Measurements from ENCODE around the gene GNLY.
"Not testable (repeated sequence)": the region's sequence is repeated elsewhere in the genome, so short reads cannot be mapped to it uniquely, and the experiment has no call there.

Gene GNLY

GRCh38 chr2:85711578-85712060 is 17.5 kb downstream of the GNLY start:
- DNase-seq, result no peak

- DNase-seq, result no peak
Observed at GRCh38 chr2:85712336-85712735, 18.2 kb downstream of the GNLY start.

- DNase-seq, result no peak
Observed at GRCh38 chr2:85712849-85713612, 18.9 kb downstream of the GNLY start.

- DNase-seq, result no peak
Observed at GRCh38 chr2:85713836-85714235, 19.7 kb downstream of the GNLY start.

DNA sequence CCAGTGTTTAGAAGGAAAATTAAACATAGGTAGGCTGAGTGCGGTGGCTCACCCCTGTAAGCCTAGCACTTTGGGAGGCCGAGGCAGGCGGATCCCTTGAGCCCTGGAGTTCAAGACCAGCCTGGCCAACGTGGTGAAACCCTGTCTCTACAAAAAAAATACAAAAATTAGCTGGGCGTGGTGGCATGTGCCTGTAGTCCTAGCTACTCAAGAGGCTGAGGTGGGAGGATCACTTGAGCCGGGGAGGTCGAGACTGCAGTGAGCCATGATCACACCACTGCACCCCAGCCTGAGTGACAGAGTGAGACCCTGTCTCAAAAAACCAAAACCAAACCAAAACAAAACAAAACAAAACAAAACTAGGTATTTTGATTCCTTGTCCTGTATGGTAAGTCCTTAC is 20.3 kb downstream of the GNLY start:
- not testable (repeated sequence) for DNase-seq

DNA sequence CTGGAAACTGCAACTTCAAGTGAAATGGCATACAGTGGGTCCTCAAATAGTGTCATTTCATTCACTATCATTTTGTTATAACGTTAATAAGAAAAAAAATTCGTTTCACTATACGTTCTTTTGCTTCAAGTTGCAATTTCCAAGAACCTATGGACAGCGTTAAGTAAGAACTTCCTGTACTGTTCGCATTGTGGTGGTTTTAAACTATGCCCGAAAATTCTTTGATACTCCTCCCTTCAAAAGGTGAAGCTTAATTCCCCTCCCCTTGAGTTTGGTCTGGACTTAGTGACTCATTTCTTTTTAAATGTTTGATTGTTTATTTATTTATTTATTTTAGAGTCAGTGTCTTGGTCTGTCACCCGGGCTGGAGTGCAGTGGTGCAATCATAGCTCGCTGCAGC is 20.7 kb downstream of the GNLY start:
- no peak for DNase-seq

- DNase-seq, result no peak
Observed at GRCh38 chr2:85716346-85716914, 22.3 kb downstream of the GNLY start.

DNA sequence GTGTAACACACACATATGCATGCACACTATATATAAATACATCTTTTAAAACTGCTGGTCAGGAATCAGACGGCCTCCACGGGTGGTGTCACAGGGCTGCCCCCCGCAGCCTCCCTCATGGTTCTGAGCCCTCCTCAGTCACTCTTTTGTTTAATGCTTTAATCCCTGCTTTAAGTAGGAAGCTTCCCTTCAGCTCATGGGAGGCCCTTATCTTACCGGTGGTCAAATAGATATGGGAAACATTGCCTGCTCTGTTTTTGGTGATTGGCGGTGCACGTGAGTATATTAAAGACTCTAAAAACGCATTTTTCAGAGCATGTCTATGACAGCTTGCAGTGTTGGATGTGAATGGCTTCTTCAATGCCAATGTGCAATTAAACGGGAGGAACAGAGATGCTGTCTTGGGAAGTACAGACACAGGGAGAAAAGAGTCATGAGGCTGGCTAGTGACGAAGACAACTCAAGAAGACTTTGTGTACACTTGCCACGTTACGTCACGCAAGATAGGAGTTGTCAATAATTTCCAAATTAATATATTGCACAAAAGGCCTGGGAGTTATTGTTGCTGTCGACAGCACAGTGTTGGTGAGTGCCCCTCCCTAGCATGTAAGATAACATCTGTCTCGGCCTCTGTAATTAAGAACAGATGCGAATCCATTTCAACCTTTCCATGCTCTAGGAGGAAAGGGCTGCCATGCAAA is 23.3 kb downstream of the GNLY start:
- no peak for DNase-seq

DNA sequence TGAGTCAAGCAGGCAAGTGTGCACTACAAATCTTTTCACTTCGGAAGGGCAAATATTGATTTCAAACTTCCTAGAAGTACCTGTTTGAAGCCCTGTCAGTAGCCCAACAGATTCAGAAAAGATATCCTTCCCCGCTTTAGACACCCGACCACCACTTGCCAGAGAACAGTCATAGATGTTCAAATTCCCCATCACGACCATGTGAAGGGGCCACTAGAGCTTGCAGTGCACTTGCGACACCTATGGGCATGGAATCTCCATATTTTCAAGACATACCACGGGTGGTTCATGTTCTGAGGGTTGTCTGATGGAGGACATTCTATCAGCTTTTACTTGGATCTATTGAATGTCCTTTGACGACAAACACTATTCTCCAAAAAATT is 23.8 kb downstream of the GNLY start:
- DNase-seq, result no peak

GRCh38 chr2:85718885-85719492 is 24.8 kb downstream of the GNLY start:
- no peak for DNase-seq

- DNase-seq, result no peak
Observed at GRCh38 chr2:85719609-85720240, 25.6 kb downstream of the GNLY start.

DNA sequence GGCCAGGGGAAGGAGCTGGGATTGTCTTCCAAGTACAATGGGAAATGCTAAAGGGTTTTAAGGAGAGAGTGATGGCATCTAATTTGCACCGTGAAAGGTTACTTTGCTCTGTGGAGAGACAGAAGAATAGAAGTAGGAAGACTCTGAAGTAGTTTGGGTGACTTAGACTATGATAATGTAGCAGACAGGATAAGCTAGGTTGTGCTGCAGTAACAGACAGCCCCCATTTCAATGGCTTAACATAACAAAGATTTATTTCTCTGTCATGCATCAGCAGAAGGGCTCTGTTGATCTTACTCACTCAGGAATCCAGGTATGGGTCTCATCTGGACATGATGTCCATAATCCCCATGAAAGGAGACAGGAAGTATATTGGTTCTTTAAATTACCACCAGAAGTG is 26.4 kb downstream of the GNLY start:
- no peak for DNase-seq

GRCh38 chr2:85721641-85722040 is 27.5 kb downstream of the GNLY start:
- DNase-seq, result no peak

DNA sequence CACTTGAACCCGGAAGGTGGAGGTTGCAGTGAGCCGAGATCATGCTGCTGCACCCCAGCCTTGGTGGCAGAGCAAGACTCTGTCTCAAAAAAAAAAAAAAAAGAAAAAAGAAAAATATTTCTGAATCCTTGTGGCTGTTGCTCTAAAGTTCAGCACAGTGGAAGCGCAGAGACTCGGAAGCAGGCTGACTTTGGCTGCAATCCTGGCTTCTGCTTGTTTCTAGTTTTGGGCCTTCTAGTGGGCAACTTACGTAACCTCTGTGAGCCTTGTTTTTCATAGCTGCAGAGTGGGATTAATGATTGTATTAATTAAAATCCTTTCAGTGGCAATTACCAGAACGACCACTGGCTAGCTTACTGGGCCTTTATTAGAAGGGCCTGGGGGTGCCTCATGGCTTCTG is 28.4 kb downstream of the GNLY start:
- no peak for DNase-seq

DNA sequence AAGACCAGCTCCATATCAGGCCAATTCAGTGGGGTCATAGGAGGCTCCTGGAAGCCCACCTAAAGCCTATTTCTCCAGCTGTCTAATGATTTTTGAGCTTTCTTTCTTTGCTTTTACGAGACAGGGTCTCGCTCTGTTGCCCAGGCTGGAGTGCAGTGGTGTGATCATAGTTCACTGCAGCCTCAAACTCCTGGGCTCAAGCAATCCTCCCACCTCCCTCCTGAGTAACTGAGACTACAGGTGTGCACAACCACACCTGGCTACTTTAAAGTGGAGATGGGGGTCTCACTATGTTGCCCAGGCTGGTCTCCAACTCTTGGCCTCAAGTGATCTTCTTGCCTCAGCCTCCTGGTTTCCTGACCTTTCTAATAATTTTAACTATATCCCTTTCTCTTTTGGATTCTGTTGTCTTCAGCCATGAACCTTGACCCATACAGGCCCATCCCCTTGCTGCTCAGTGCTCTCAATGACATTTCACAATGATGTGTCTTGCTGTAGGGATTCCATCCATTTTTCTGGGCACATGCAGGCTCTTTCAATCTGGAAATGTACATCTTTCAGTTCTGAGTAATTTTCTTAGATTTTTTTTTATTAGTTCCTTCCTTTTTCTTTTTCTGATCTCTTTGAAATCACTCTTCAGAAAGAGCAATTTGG is 29.7 kb downstream of the GNLY start:
- DNase-seq, result no peak

DNA sequence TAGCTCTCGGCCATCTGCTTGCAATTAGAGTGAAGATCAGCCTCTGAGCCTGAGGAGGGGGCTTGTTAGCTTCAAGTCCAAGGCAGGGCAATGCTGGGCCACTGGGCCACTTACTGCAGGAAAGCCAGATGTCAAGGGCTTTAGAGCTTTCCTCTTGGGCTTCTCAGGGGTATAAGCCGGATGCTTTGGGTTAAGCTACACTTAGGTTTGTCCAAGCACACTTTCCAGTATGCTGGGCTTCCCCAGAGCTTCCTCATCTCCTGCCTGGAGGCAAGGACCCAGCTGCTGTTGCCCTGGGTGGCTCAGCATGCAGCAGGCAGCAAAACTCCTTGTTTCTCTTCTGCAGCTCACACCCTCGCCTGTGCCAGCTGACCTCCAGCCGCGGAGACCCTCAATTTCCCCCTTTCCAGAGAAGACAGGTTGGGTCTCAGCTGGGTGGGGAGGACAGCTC is 30.6 kb downstream of the GNLY start:
- DNase-seq, result no peak

- DNase-seq, result no peak
Observed at GRCh38 chr2:85725451-85725850, 31.3 kb downstream of the GNLY start.

GRCh38 chr2:85727798-85728197 is 33.6 kb downstream of the GNLY start:
- DNase-seq, result no peak

GRCh38 chr2:85728342-85728741 is 34.2 kb downstream of the GNLY start:
- no peak for DNase-seq

- DNase-seq, result peak; percentile 83 to 87
Observed at GRCh38 chr2:85728883-85729824, 35.0 kb downstream of the GNLY start.

DNA sequence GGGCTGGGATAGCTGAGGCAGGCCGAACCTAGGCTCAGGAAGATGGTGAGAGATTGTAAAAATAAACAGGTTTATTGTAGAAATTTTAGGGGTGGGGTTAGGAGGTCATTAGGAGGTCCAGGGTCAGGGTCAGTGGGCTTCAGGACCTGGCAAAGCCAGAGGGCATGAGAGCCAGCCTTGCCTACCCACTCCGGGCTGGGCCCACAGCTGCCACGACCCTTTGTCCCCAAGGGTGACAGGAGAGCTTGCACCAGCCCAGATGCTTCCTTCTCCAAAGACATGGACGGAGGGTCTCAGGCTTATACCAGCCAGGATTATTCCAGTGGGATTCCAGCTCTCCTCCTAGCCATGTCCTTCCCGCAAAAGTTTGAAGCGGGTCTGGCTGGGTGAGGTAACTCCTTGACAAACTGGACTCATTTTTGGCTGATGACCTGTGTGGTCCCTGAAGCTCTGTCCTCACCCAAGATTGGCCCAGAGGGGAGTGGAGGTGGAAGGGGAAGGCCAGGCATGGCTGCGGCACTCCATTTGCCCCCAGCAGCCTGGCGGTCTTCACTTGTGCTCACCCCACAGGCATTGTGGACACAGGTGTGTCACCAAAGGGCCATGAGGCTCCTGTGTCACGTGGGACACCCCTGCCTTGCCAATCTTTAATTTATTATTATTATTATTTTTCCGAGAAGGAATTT is 35.8 kb downstream of the GNLY start:
- DNase-seq, result no peak

All from stimulated activated CD4-positive, alpha-beta T cell treated with anti-CD3 and anti-CD28 coated beads, Interleukin-2, amount 100 ng/mL, for 24 hours (primary cell).